Tibial artery (tissue), 4 donors: ENCODE data around the gene AMD1.
A peak's percentile ranks its signal among the peaks of the same experiment; 100 is the strongest.

Experiments
- DNase-seq, 2 donors: peaks; one replicate each; pipeline ENCODE4 v3.0.0-alpha.2; 2019
- H3K27ac ChIP-seq, 2 donors: fragments of 200-600 bp; sonication (generic) in 1 of 2; 1 replicate in 1 of 2; 2 replicates in 1 of 2; pipeline ENCODE4 v1.5.1; 2018 to 2019; ENCODE audit warnings: mild to moderate bottlenecking in 1 of 2
- H3K27me3 ChIP-seq, 2 donors: fragments of 200-600 bp; sonication (generic) in 1 of 2; one replicate each; pipeline versions ENCODE4 v1.5.1 to v1.6.0; 2016 to 2019
- H3K36me3 ChIP-seq, 3 donors: fragments of 200-600 bp; sonication (generic) in 2 of 3; one replicate each; pipeline ENCODE4 v1.5.1; 2016 to 2019; ENCODE audit warnings: mild to moderate bottlenecking in 2 of 3
- H3K4me1 ChIP-seq, 4 donors: fragments of 200-600 bp; sonication (generic) in 2 of 4; 1 replicate in 3 of 4; 2 replicates in 1 of 4; pipeline ENCODE4 v1.5.1; 2016 to 2019
- H3K4me3 ChIP-seq, 2 donors: fragments of 200-600 bp; sonication (generic) in 1 of 2; 1 replicate in 1 of 2; 2 replicates in 1 of 2; pipeline ENCODE4 v1.5.1; 2018 to 2019; ENCODE audit warnings: mild to moderate bottlenecking in 2 of 2
- H3K9me3 ChIP-seq, 3 donors: fragments of 200-600 bp; sonication (generic) in 1 of 3; one replicate each; pipeline ENCODE4 v1.5.1; 2016 to 2019
- intact Hi-C: fragments of 100-400 bp; cut with DNase I; formaldehyde crosslinking; loops from one replicate; pipeline ENCODE4 v1.15.0; 2023; ENCODE audit warnings: low total_unique reads
- TF ChIP-seq, protein P1 (sequence below), 2 experiments: fragments of 200-600 bp in 1 of 2; fragments of 450-650 bp in 1 of 2; IDR thresholded peaks; one replicate each; pipeline ENCODE4 v1.5.1; 2017 to 2019; ENCODE audit warnings: antibody characterized with exemption in 2 of 2, mild to moderate bottlenecking in 1 of 2, moderate library complexity in 1 of 2

The AMD1 gene

DNA sequence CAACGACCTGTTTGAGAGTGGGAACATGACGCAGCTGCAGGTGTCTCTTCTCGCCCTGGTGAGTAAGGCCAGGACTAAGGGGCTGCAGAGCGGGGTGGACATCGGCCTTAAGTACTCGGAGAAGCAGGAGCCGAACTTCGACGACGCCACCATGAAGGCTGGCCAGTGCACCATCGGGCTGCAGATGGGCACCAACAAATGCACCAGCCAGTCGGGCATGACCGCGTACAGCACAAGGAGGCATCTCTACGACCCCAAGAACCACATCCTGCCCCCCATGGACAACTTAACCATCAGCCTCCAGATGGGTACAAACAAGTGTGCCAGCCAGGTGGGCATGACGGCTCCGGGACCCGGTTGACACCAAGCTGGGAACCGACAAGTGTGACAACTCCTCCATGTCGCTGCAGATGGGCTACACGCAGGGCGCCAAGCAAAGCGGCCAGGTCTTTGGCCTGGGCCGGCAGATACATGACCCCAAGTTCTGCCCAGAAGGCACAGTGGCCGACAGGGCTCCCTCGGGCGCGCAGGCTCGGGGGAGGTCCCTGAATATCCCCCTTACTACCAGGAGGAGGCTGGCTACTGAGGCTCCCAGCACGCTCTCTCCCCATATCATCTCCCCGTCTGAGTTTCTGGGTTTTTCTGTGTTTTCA, 15.9 kb upstream of the AMD1 start:
- no peaks in the 10 kb centered on the region for H3K9me3 ChIP-seq
- no peaks in the 10 kb centered on the region for H3K36me3 ChIP-seq
- intact Hi-C loops = no loop called here
- H3K4me3 ChIP-seq = no peak overlapping the region
- H3K27me3 ChIP-seq = no peaks in the 10 kb centered on the region
- no peaks in the 10 kb centered on the region for H3K4me1 ChIP-seq
- no peak for DNase-seq
- H3K27ac ChIP-seq = no peak overlapping the region
- TF ChIP-seq, protein P1, sequence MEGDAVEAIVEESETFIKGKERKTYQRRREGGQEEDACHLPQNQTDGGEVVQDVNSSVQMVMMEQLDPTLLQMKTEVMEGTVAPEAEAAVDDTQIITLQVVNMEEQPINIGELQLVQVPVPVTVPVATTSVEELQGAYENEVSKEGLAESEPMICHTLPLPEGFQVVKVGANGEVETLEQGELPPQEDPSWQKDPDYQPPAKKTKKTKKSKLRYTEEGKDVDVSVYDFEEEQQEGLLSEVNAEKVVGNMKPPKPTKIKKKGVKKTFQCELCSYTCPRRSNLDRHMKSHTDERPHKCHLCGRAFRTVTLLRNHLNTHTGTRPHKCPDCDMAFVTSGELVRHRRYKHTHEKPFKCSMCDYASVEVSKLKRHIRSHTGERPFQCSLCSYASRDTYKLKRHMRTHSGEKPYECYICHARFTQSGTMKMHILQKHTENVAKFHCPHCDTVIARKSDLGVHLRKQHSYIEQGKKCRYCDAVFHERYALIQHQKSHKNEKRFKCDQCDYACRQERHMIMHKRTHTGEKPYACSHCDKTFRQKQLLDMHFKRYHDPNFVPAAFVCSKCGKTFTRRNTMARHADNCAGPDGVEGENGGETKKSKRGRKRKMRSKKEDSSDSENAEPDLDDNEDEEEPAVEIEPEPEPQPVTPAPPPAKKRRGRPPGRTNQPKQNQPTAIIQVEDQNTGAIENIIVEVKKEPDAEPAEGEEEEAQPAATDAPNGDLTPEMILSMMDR (IDR thresholded peaks at IDR 0.05) = no peak

DNA sequence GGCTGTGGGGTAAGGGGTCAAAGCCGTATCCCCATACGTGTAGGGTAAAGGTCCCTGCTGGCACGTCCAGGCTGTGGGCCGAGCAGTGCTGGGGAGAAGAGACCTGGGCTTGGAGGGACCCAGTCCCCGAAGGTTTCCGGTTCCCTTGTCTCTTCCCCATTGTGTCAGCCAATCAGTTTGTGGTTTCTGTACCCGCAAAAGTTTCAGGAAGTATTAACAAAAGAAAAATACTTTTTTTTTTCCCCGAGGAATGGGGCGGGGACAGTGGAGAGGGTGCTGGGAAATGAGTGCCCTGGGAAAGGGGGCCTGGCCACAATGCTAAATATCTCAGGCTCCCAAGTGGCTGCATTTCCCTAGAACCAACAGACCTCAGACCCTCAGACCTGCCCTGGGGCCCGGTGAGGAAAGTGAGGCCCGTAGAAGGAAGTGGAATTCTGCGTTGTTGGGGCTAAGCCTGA, 15.2 kb upstream of the AMD1 start:
- TF ChIP-seq, protein P1 (IDR thresholded peaks at IDR 0.05) = no peak
- Histone ChIP-seq H3K4me1 (no peaks in the 10 kb centered on the region), H3K36me3 (no peaks in the 10 kb centered on the region), H3K4me3 (no peak overlapping the region), H3K27ac (no peak overlapping the region), H3K27me3 (no peaks in the 10 kb centered on the region), H3K9me3 (no peaks in the 10 kb centered on the region)
- no peak for DNase-seq
- intact Hi-C loops = no loop called here

DNA sequence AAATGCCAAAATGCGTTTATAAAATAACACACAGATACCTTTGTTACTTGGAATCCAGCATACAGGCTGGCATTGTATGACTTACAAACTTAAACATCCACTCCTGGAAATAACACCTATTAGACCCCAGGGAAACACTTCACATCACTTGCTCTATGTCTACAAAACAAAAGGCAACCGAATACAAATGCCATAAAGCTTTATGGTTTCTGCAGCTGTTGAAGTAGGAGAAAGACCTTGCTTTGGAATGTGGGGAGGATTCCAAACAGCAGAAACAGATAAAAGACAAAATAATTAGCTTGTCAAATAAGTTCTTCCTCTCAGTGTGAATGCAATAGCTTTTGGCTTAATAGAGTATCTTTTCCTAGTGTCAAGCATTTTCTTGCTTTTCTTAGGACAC, 9.8 kb upstream of the AMD1 start:
- Histone ChIP-seq H3K27me3 (no peaks in the 10 kb centered on the region), H3K4me1 (no peaks in the 10 kb centered on the region), H3K4me3 (no peak overlapping the region), H3K36me3 (no peaks in the 10 kb centered on the region), H3K27ac (no peak overlapping the region), H3K9me3 (no peaks in the 10 kb centered on the region)
- TF ChIP-seq, protein P1 (IDR thresholded peaks at IDR 0.05) = no peak
- no peak for DNase-seq
- intact Hi-C loops = no loop called here

DNA sequence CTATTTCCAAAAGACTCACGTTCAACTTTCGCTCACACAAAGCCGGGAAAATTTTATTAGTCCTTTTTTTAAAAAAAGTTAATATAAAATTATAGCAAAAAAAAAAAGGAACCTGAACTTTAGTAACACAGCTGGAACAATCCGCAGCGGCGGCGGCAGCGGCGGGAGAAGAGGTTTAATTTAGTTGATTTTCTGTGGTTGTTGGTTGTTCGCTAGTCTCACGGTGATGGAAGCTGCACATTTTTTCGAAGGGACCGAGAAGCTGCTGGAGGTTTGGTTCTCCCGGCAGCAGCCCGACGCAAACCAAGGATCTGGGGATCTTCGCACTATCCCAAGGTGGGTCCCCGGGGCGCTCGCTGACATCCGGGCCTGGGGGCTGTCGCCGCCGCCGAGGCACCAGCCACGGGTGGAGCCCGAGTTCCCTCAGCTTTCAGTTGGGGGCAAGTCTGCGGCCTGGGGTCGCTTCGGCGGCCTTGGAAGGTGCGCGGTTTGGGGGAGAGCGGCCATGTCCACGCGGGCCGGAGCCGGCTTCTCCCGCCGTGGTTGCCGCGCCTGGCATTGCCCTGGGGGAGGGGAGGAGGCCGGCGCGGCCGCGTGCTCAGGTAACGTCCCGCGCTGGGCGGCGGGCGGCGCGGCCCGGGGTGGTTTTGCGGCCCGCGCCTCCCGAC, 429 bp downstream of the AMD1 start:
- no peaks in the 10 kb centered on the region for H3K27me3 ChIP-seq
- no peaks in the 10 kb centered on the region for H3K36me3 ChIP-seq
- H3K27ac ChIP-seq = peak overlapping the region; percentile 92 to 94
- peaks cover 0 to 42% (median 16%) of the 10 kb centered on the region in 4 donors for H3K4me1 ChIP-seq
- H3K9me3 ChIP-seq = no peaks in the 10 kb centered on the region
- TF ChIP-seq, protein P1 (IDR thresholded peaks at IDR 0.05) = no peak
- DNase-seq = peak; percentile 36 to 70
- peak overlapping the region; percentile 82 to 88 for H3K4me3 ChIP-seq
- intact Hi-C loops = loop anchor here (1.0 to 10.0 kb wide), 6 partner anchors 60 to 1180 kb away; partner anchors contain the start of genes AK9, CDC40, CDK19 and FIG4

DNA sequence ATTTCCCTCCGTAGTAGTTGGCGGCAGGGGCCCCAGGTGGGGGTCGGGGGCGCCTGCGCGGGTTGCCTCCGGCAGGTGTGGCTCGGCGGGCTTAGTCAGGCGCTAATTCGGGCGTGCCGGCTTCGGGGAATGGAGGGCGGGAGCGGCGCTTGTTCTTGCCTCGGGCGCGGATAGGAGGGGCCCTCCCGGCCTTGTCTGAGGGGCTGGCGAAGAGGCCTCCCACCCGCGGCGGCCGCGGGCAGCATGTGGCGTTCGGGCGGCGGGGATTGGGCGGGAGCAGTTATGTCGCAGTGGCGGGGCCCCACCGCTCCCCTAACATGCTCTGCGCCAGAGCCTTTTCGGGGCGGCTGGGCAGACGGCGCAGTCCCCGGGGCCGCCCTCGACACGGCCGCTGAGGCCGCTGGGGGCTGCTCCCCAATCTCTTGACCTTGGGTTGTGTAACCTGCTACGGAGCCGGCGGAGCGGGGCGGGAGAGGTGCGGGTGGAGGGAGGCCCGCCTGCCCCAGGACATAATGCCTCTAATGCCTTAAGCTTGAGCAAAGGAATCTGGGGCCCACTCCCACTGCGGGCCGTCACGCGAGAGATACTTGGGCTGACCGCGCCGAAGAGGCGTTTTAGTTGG, 1.1 kb downstream of the AMD1 start:
- Histone ChIP-seq H3K4me1 (peaks cover 0 to 45% (median 17%) of the 10 kb centered on the region in 4 donors), H3K9me3 (no peaks in the 10 kb centered on the region), H3K27ac (peak overlapping the region; percentile 92 to 94), H3K36me3 (no peaks in the 10 kb centered on the region), H3K27me3 (no peaks in the 10 kb centered on the region), H3K4me3 (peak overlapping the region; percentile 82 to 88)
- intact Hi-C loops = loop anchor here (1.0 to 10.0 kb wide), 5 partner anchors 60 to 1181 kb away; partner anchors contain the start of genes AK9, CDK19, FIG4 and GTF3C6
- TF ChIP-seq, protein P1 (IDR thresholded peaks at IDR 0.05) = no peak
- DNase-seq = peak; percentile 45 to 79
